A549 (cell line): Measurements from ENCODE around the gene TSSK2.

Experiments used
- EP300 ChIP-seq, 2 experiments: fragments of >200 bp; sonication (Bioruptor Twin); formaldehyde crosslinking; IDR thresholded peaks; 2 replicates in 1 of 2; 3 replicates in 1 of 2; pipeline ENCODE4 v1.6.1; 2016 to 2017
- ESRRA ChIP-seq: fragments of 150-350 bp; IDR thresholded peaks from 2 replicates; pipeline ENCODE4 v1.6.1; 2014; ENCODE audit warnings: mild to moderate bottlenecking, low read length, borderline replicate concordance
- MAFK ChIP-seq: fragments of 450-650 bp; IDR thresholded peaks from 2 replicates; pipeline ENCODE4 v1.6.1; 2014; ENCODE audit not compliant: partially characterized antibody
- MYC ChIP-seq: IDR thresholded peaks from 2 replicates; pipeline ENCODE4 v1.6.1; 2012; ENCODE audit warnings: mild to moderate bottlenecking, inconsistent platforms, low read length, improper control_type of control experiment, borderline replicate concordance
- RAD21 ChIP-seq, 2 experiments: fragments of >200 bp in 1 of 2; sonication (Bioruptor Twin) in 1 of 2; formaldehyde crosslinking in 1 of 2; IDR thresholded peaks in 1 of 2; conservative IDR thresholded peaks in 1 of 2; 2 replicates in 1 of 2; 3 replicates in 1 of 2; pipeline ENCODE4 v1.6.1; 2012 to 2018; ENCODE audit warnings: inconsistent platforms in 1 of 2
- RFX5 ChIP-seq: fragments of 450-650 bp; IDR thresholded peaks from 2 replicates; pipeline ENCODE4 v1.7.1; 2014; ENCODE audit warnings: antibody characterized with exemption, mild to moderate bottlenecking, moderate library complexity
- TF ChIP-seq, protein P1 (sequence below): fragments of >200 bp; sonication (Bioruptor Twin); formaldehyde crosslinking; IDR thresholded peaks from 3 replicates; pipeline ENCODE4 v1.5.1; 2016
- TF ChIP-seq, protein P2 (sequence below): fragments of 150-350 bp; IDR thresholded peaks from 2 replicates; pipeline ENCODE4 v1.6.1; 2014; ENCODE audit warnings: low read depth, mild to moderate bottlenecking, low read length

DNA sequence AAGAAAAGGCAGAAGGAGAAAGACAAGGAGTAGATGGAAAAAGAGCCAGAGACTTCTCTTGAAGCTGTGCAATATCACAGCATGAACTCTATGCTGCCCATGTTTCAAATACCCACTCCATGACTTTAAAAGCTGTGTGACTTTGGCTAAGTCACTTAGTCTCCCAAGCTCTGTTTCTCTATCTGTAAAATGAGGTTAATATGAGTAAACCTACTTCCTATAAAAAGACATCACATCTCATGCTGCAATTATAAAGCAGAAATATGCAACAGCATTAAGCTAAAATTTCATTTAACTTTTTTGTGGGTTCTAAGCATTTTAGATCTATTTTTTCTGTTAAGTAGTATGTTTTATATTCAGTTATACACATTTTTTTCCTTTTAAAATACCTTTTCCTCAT is 20.5 kb upstream of the TSSK2 start:
- TF ChIP-seq, protein P1, sequence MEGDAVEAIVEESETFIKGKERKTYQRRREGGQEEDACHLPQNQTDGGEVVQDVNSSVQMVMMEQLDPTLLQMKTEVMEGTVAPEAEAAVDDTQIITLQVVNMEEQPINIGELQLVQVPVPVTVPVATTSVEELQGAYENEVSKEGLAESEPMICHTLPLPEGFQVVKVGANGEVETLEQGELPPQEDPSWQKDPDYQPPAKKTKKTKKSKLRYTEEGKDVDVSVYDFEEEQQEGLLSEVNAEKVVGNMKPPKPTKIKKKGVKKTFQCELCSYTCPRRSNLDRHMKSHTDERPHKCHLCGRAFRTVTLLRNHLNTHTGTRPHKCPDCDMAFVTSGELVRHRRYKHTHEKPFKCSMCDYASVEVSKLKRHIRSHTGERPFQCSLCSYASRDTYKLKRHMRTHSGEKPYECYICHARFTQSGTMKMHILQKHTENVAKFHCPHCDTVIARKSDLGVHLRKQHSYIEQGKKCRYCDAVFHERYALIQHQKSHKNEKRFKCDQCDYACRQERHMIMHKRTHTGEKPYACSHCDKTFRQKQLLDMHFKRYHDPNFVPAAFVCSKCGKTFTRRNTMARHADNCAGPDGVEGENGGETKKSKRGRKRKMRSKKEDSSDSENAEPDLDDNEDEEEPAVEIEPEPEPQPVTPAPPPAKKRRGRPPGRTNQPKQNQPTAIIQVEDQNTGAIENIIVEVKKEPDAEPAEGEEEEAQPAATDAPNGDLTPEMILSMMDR: no peak
- no peak for TF ChIP-seq MAFK
- TF ChIP-seq RFX5: no peak
- TF ChIP-seq, protein P2, sequence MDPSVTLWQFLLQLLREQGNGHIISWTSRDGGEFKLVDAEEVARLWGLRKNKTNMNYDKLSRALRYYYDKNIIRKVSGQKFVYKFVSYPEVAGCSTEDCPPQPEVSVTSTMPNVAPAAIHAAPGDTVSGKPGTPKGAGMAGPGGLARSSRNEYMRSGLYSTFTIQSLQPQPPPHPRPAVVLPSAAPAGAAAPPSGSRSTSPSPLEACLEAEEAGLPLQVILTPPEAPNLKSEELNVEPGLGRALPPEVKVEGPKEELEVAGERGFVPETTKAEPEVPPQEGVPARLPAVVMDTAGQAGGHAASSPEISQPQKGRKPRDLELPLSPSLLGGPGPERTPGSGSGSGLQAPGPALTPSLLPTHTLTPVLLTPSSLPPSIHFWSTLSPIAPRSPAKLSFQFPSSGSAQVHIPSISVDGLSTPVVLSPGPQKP: no peak
- no peak for TF ChIP-seq MYC
- no peak for TF ChIP-seq RAD21 (conservative IDR thresholded peaks at IDR 0.05 in 1 of 2, IDR thresholded peaks at IDR 0.05 in 1 of 2)
- TF ChIP-seq ESRRA: no peak
- TF ChIP-seq EP300 (IDR thresholded peaks at IDR 0.05): no peak
